Osteocyte (in vitro differentiated cells): Measurements from ENCODE around the gene SHC2. TPM values are rescaled to one million over a fixed set of nuclear protein-coding genes. Genes with fewer than 3 reads are reported as not detected.

Experiments
- DNase-seq: peaks from one replicate; pipeline ENCODE4 v3.0.0; 2021; ENCODE audit warnings: mixed read lengths; ENCODE audit not compliant: unreplicated experiment; ENCODE audit errors: extremely low spot score
- H3K27ac Mint-ChIP-seq: one replicate; pipeline ENCODE4 v1.8.0; 2021; ENCODE audit warnings: mild to moderate bottlenecking, mixed read lengths; ENCODE audit not compliant: unreplicated experiment
- H3K27me3 Mint-ChIP-seq: one replicate; pipeline ENCODE4 v1.8.0; 2021; ENCODE audit warnings: mixed read lengths; ENCODE audit not compliant: unreplicated experiment
- H3K36me3 Mint-ChIP-seq: one replicate; pipeline ENCODE4 v1.8.0; 2021; ENCODE audit warnings: mixed read lengths; ENCODE audit not compliant: unreplicated experiment
- H3K4me1 Mint-ChIP-seq: one replicate; pipeline ENCODE4 v1.8.0; 2021; ENCODE audit warnings: mixed read lengths; ENCODE audit not compliant: unreplicated experiment
- H3K4me3 Mint-ChIP-seq: one replicate; pipeline ENCODE4 v1.8.0; 2021; ENCODE audit warnings: mild to moderate bottlenecking, moderate library complexity, mixed read lengths; ENCODE audit not compliant: unreplicated experiment
- H3K9me3 Mint-ChIP-seq: one replicate; pipeline ENCODE4 v1.8.0; 2021; ENCODE audit warnings: mixed read lengths; ENCODE audit not compliant: unreplicated experiment
- total RNA-seq: library from RNA; stranded (reverse); gene quantifications from 2 replicates; pipeline ENCODE4 v1.2.1, GENCODE V29; 2021
- TF ChIP-seq, protein P1 (sequence below): fragments of 200-600 bp; sonication (generic); IDR thresholded peaks from 2 replicates; pipeline ENCODE4 v1.5.0; 2021; ENCODE audit warnings: antibody characterized with exemption, mild to moderate bottlenecking, moderate library complexity

SHC2 gene
- total RNA-seq, 1 donor from 2014 or later: 61.7 TPM

GRCh38 chr19:459724-460511 lies 915 bp downstream of the SHC2 start:
- H3K4me3 Mint-ChIP-seq: peak overlapping the region; percentile 83
- no peaks in the 10 kb centered on the region for H3K27me3 Mint-ChIP-seq
- peak overlapping the region; percentile 74 for H3K27ac Mint-ChIP-seq
- TF ChIP-seq, protein P1, sequence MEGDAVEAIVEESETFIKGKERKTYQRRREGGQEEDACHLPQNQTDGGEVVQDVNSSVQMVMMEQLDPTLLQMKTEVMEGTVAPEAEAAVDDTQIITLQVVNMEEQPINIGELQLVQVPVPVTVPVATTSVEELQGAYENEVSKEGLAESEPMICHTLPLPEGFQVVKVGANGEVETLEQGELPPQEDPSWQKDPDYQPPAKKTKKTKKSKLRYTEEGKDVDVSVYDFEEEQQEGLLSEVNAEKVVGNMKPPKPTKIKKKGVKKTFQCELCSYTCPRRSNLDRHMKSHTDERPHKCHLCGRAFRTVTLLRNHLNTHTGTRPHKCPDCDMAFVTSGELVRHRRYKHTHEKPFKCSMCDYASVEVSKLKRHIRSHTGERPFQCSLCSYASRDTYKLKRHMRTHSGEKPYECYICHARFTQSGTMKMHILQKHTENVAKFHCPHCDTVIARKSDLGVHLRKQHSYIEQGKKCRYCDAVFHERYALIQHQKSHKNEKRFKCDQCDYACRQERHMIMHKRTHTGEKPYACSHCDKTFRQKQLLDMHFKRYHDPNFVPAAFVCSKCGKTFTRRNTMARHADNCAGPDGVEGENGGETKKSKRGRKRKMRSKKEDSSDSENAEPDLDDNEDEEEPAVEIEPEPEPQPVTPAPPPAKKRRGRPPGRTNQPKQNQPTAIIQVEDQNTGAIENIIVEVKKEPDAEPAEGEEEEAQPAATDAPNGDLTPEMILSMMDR: no peak
- H3K36me3 Mint-ChIP-seq: peaks cover 3% of the 10 kb centered on the region
- H3K4me1 Mint-ChIP-seq: peaks cover 9% of the 10 kb centered on the region
- DNase-seq: peak; percentile 91
- no peaks in the 10 kb centered on the region for H3K9me3 Mint-ChIP-seq

GRCh38 chr19:458091-459042 lies 2.5 kb downstream of the SHC2 start:
- Mint-ChIP-seq H3K36me3 (peaks cover 8% of the 10 kb centered on the region), H3K4me3 (no peak overlapping the region), H3K27ac (no peak overlapping the region), H3K9me3 (no peaks in the 10 kb centered on the region), H3K4me1 (peaks cover 9% of the 10 kb centered on the region), H3K27me3 (no peaks in the 10 kb centered on the region)
- TF ChIP-seq, protein P1: no peak
- no peak for DNase-seq

DNA sequence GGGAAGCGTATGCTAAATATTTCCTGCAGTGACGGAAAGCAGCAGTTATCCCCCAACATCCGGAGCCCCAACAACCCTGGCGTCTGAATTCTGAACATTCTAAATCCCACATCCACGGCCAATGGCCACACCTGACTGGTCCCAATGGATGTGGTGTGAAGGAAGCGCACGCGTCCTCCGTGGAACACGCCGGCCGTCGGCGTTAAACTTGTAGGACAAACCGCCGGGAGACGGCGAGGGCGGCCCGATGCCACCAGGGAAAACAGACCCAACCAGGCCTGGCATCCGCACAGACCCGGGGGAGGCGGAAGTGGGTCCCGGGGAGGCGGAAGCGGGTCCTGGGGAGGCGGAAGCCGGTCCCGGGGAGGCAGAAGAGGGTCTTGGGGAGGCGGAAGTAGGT lies 3.2 kb downstream of the SHC2 start:
- TF ChIP-seq, protein P1: no peak
- peaks cover 9% of the 10 kb centered on the region for H3K4me1 Mint-ChIP-seq
- no peak for DNase-seq
- H3K27me3 Mint-ChIP-seq: no peaks in the 10 kb centered on the region
- no peaks in the 10 kb centered on the region for H3K9me3 Mint-ChIP-seq
- peaks cover 10% of the 10 kb centered on the region for H3K36me3 Mint-ChIP-seq
- H3K27ac Mint-ChIP-seq: no peak overlapping the region
- H3K4me3 Mint-ChIP-seq: no peak overlapping the region

DNA sequence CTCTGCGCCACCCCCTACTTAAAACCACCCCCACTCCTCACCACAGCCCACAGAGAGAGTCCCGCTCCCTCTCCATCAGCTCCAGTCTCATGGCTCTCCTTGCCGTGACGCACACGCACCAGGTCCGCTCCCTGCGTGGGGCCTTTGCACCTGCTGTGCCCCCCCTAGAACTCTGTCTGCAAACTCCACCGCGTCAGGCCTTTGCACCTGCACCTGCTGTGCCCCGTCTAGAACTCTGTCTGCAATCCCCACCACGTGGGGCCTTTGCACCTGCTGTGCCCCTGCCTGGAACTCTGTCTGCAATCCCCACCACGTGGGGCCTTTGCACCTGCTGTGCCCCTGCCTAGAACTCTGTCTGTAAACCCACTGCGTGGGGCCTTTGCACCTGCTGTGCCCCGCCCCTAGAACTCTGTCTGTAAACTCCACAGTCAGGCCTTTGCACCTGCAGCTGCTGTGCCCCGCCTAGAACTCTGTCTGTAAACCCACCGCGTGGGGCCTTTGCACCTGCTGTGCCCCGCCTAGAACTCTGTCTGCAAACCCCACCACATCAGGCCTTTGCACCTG lies 4.2 kb downstream of the SHC2 start:
- H3K4me1 Mint-ChIP-seq: peaks cover 6% of the 10 kb centered on the region
- no peak for DNase-seq
- no peaks in the 10 kb centered on the region for H3K27me3 Mint-ChIP-seq
- TF ChIP-seq, protein P1: no peak
- no peaks in the 10 kb centered on the region for H3K9me3 Mint-ChIP-seq
- H3K36me3 Mint-ChIP-seq: peaks cover 10% of the 10 kb centered on the region
- no peak overlapping the region for H3K27ac Mint-ChIP-seq
- no peak overlapping the region for H3K4me3 Mint-ChIP-seq
